HepG2 (cell line): ENCODE measurements around the gene LRIF1. TPM values are rescaled to one million over a fixed set of nuclear protein-coding genes. Genes with fewer than 3 reads are reported as not detected.

Experiments used
- ATAC-seq: fragments of 200-7000 bp; cut with Tn5 transposase; 3 replicates; pipeline ENCODE4 v1.9.1; 2020; ENCODE audit warnings: mild to moderate bottlenecking, moderate library complexity
- BruUV-seq: library from RNA; stranded (reverse); fragments of 400-500 nt; replicated peaks from 2 replicates; lab custom pipeline; 2021; lab: Mats Ljungman, UMichigan
- CTCF ChIA-PET: fragments of 300-600 bp; formaldehyde crosslinking; extraction: SDS; loops from one replicate; lab custom pipeline; 2021; ENCODE audit warnings: low total read pairs, inconsistent platforms, low intra/inter-chr PET ratio; lab: Yijun Ruan, JAX
- POLR2A ChIA-PET: fragments of 350-600 bp; sonication (Branson Sonifier 250); formaldehyde crosslinking; loops from one replicate; lab custom pipeline; 2020; ENCODE audit warnings: antibody characterized with exemption, inconsistent platforms; lab: Yijun Ruan, JAX
- DNase-seq: peaks from one replicate; pipeline ENCODE4 v3.0.0-alpha.2; 2015; ENCODE audit warnings: low spot score
- FAIRE-seq: peaks from 3 replicates; lab custom pipeline; 2011; peaks lifted over from hg19 to GRCh38; lab: Jason Lieb, UNC
- H2AFZ ChIP-seq: one replicate; pipeline ENCODE4 v1.6.1; 2011; ENCODE audit warnings: low read length, inconsistent platforms
- H3K27ac ChIP-seq: fragments of 300-600 bp; 3 replicates; pipeline ENCODE4 v1.8.0; 2011; ENCODE audit warnings: mixed run types, mild to moderate bottlenecking, mixed read lengths, low read length, inconsistent platforms; ENCODE audit not compliant: insufficient read depth; ENCODE audit errors: extremely low read length
- H3K27me3 ChIP-seq, 2 experiments: fragments of 200-600 bp in 1 of 2; 2 replicates in 1 of 2; 3 replicates in 1 of 2; pipeline versions ENCODE4 v1.6.0 to v1.8.0; 2011; ENCODE audit warnings: low read length in 2 of 2, mild to moderate bottlenecking in 2 of 2, moderate library complexity in 2 of 2, inconsistent platforms in 1 of 2; ENCODE audit not compliant: insufficient read depth in 2 of 2, control insufficient read depth in 1 of 2
- H3K36me3 ChIP-seq, 2 experiments: fragments of 200-600 bp in 1 of 2; replicated peaks in 1 of 2; 2 replicates in 1 of 2; 3 replicates in 1 of 2; pipeline versions ENCODE4 v1.5.1 to v1.8.0; 2011; ENCODE audit warnings: low read length in 2 of 2, inconsistent platforms in 1 of 2; ENCODE audit not compliant: insufficient read depth in 2 of 2, control insufficient read depth in 1 of 2
- H3K4me1 ChIP-seq: 2 replicates; pipeline ENCODE4 v1.5.1; 2012; ENCODE audit warnings: low read length, inconsistent platforms; ENCODE audit not compliant: insufficient read depth
- H3K4me2 ChIP-seq: 2 replicates; pipeline ENCODE4 v1.6.0; 2011; ENCODE audit warnings: low read depth, low read length, inconsistent platforms
- H3K4me3 ChIP-seq, 3 experiments: fragments of 200-600 bp in 1 of 3; sonication (generic), shearing (Covaris generic) in 1 of 3; replicated peaks in 1 of 3; 2 replicates each; pipeline ENCODE4 v1.5.1; 2011 to 2016; ENCODE audit warnings: low read length in 3 of 3, inconsistent platforms in 2 of 3, low read depth in 2 of 3, mild to moderate bottlenecking in 2 of 3, control low read depth in 1 of 3, mixed read lengths in 1 of 3; ENCODE audit not compliant: insufficient read depth in 1 of 3
- H3K79me2 ChIP-seq: one replicate; pipeline ENCODE4 v1.6.1; 2011; ENCODE audit warnings: low read length, inconsistent platforms; ENCODE audit not compliant: insufficient read depth
- H3K9ac ChIP-seq: 2 replicates; pipeline ENCODE4 v1.6.0; 2011; ENCODE audit warnings: mild to moderate bottlenecking, low read depth, low read length, inconsistent platforms; ENCODE audit not compliant: insufficient read depth
- H3K9me3 ChIP-seq: 2 replicates; pipeline ENCODE4 v1.5.1; 2012; ENCODE audit warnings: mild to moderate bottlenecking, low read length
- H4K20me1 ChIP-seq: 2 replicates; pipeline ENCODE4 v1.6.0; 2011; ENCODE audit warnings: inconsistent platforms, mild to moderate bottlenecking, low read length, moderate library complexity; ENCODE audit not compliant: insufficient read depth
- AHR ChIP-seq: IDR thresholded peaks from 2 replicates; pipeline ENCODE4 v1.6.1; 2018; ENCODE audit warnings: missing genetic modification reagents, missing compliant biosample characterization
- CHCHD3 ChIP-seq: sonication (generic); formaldehyde crosslinking; IDR thresholded peaks from 2 replicates; pipeline ENCODE4 v1.8.0; 2022; ENCODE audit warnings: mild to moderate bottlenecking, missing genetic modification reagents, moderate library complexity
- IKZF1 ChIP-seq: fragments of 450-650 bp; IDR thresholded peaks from 2 replicates; pipeline ENCODE4 v1.7.1; 2016
- KDM4B ChIP-seq: sonication (generic); formaldehyde crosslinking; IDR thresholded peaks from 2 replicates; pipeline ENCODE4 v1.4.0; 2020; ENCODE audit warnings: missing genetic modification reagents
- MLX ChIP-seq: IDR thresholded peaks from 2 replicates; pipeline ENCODE4 v1.6.1; 2016
- MTF2 ChIP-seq: sonication (generic); formaldehyde crosslinking; IDR thresholded peaks from 2 replicates; pipeline ENCODE4 v1.5.0; 2020; ENCODE audit warnings: missing genetic modification reagents, borderline replicate concordance
- POLR2AphosphoS5 ChIP-seq: IDR thresholded peaks from 2 replicates; pipeline ENCODE4 v1.6.1; 2012; ENCODE audit warnings: low read depth, low read length
- PRMT3 ChIP-seq: sonication (generic); formaldehyde crosslinking; IDR thresholded peaks from 2 replicates; pipeline ENCODE4 v1.8.1; 2022; ENCODE audit warnings: low read depth, mild to moderate bottlenecking, moderate library complexity, missing genetic modification reagents, borderline replicate concordance
- RXRB ChIP-seq: IDR thresholded peaks from 2 replicates; pipeline ENCODE4 v1.6.1; 2016; ENCODE audit warnings: borderline replicate concordance, missing genetic modification reagents, missing compliant biosample characterization
- SP140L ChIP-seq: sonication (generic); formaldehyde crosslinking; IDR thresholded peaks from 2 replicates; pipeline ENCODE4 v1.4.0; 2020; ENCODE audit warnings: missing genetic modification reagents, borderline replicate concordance
- STAT5B ChIP-seq: sonication (generic); formaldehyde crosslinking; IDR thresholded peaks from 2 replicates; pipeline ENCODE4 v1.4.0; 2020; ENCODE audit warnings: missing genetic modification reagents
- ZNF672 ChIP-seq: sonication (generic); formaldehyde crosslinking; IDR thresholded peaks from 2 replicates; pipeline ENCODE4 v1.8.1; 2022; ENCODE audit warnings: missing genetic modification reagents
- ZNF781 ChIP-seq: sonication (generic); formaldehyde crosslinking; IDR thresholded peaks from 2 replicates; pipeline ENCODE4 v1.5.1; 2020; ENCODE audit warnings: borderline replicate concordance, mild to moderate bottlenecking, missing genetic modification reagents; ENCODE audit errors: not compliant biosample characterization
- ZNF850 ChIP-seq: sonication (generic); formaldehyde crosslinking; conservative IDR thresholded peaks from 2 replicates; pipeline ENCODE4 v1.9.0; 2021; ENCODE audit warnings: mild to moderate bottlenecking, missing genetic modification reagents
- WGBS: methylation state at CpG from one replicate; pipeline ENCODE4 v1.1.6; 2017; ENCODE audit warnings: low lambda C conversion rate; 5-methylcytosine and 5-hydroxymethylcytosine counted together
- in situ Hi-C: cut with HindIII; loops from 2 replicates; pipeline ENCODE4 v1.10.0; 2017; ENCODE audit warnings: low pct_unique_long_range_greater_than_20kb; ENCODE audit not compliant: extremely low pct_ligation_motif_present
- intact Hi-C: fragments of 100-400 bp; cut with micrococcal nuclease; formaldehyde crosslinking; loops from one replicate; pipeline ENCODE4 v1.10.0; 2022; ENCODE audit not compliant: unreplicated experiment
- polyA plus RNA-seq, 8 experiments: library from polyadenylated mRNA; depleted of rRNA in 3 of 8; stranded (reverse) in 7 of 8; unstranded in 1 of 8; fragments of >200 nt; fragmentation: Illumina TruSeq in 4 of 8; extraction: Trizol in 4 of 8; gene quantifications; 2 replicates each; pipeline versions ENCODE4 v1.2.1 to v1.2.3, GENCODE V29; 2011 to 2016; ENCODE audit warnings: low read depth in 4 of 8, missing spikeins in 1 of 8, mixed read lengths in 1 of 8; ENCODE audit not compliant: insufficient read depth in 1 of 8
- total RNA-seq, 5 experiments: library from RNA; depleted of rRNA; stranded (reverse); fragments of >200 nt; fragmentation: Illumina TruSeq; extraction: Trizol; gene quantifications; 2 replicates each; pipeline ENCODE4 v1.2.3, GENCODE V29; 2016; ENCODE audit warnings: low read depth in 1 of 5
- TF ChIP-seq, protein P1 (sequence below): sonication (generic); formaldehyde crosslinking; conservative IDR thresholded peaks from 2 replicates; pipeline ENCODE4 v1.8.0; 2022; ENCODE audit warnings: mild to moderate bottlenecking, moderate library complexity, missing genetic modification reagents
- TF ChIP-seq, protein P2 (sequence below): IDR thresholded peaks from 2 replicates; pipeline ENCODE4 v1.6.1; 2016; ENCODE audit warnings: control low read depth
- TF ChIP-seq, protein P3 (sequence below): IDR thresholded peaks from 2 replicates; pipeline ENCODE4 v1.6.1; 2016; ENCODE audit warnings: missing biosample characterization, missing genetic modification reagents, low read depth

LRIF1 gene
- total and polyA plus RNA-seq, 2 of the 13 experiments (the other 11 are each of a cell fraction or from before 2014, with no cell fraction given) = 18.4 to 42.4 TPM

DNA sequence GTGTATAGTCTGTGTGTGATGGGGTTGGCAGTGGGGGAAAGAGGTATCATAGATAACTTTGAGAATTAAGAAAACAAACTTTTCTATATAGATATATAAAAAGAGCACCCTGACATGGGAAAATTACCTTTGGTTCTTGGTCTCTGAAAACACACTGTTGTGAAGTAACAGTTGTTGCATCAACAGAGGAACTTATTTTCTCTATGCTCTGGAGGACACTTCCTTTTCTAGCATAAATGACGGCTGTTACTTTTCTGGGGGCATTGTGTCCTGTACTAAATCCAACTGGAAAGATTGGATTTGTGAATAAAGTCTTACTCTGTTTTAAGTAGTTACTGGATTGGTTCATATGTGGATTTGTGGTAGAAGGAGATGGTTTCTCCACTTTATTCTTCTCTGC is 12.6 kb downstream of the LRIF1 start (continued):
- TF ChIP-seq ZNF850 (CRISPR knock-in tag) = no peak
- TF ChIP-seq, protein P1, sequence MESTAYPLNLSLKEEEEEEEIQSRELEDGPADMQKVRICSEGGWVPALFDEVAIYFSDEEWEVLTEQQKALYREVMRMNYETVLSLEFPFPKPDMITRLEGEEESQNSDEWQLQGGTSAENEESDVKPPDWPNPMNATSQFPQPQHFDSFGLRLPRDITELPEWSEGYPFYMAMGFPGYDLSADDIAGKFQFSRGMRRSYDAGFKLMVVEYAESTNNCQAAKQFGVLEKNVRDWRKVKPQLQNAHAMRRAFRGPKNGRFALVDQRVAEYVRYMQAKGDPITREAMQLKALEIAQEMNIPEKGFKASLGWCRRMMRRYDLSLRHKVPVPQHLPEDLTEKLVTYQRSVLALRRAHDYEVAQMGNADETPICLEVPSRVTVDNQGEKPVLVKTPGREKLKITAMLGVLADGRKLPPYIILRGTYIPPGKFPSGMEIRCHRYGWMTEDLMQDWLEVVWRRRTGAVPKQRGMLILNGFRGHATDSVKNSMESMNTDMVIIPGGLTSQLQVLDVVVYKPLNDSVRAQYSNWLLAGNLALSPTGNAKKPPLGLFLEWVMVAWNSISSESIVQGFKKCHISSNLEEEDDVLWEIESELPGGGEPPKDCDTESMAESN = no peak
- no peak for TF ChIP-seq MLX
- no peak for TF ChIP-seq MTF2 (CRISPR knock-in tag)
- TF ChIP-seq AHR (CRISPR knock-in tag) = no peak
- TF ChIP-seq, protein P2, sequence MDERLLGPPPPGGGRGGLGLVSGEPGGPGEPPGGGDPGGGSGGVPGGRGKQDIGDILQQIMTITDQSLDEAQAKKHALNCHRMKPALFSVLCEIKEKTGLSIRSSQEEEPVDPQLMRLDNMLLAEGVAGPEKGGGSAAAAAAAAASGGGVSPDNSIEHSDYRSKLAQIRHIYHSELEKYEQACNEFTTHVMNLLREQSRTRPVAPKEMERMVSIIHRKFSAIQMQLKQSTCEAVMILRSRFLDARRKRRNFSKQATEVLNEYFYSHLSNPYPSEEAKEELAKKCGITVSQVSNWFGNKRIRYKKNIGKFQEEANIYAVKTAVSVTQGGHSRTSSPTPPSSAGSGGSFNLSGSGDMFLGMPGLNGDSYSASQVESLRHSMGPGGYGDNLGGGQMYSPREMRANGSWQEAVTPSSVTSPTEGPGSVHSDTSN (CRISPR knock-in tag) = no peak

- WGBS = 96% methylated on average over 10 of the region's 10 CpGs
- no peak for FAIRE-seq
- ChIA-PET POLR2A (interaction anchor here (0.9 kb wide), 1 partner anchor 16 kb away, joined by 3 read pairs; no protein-coding TSS in a partner anchor), CTCF (no interaction called here)
- no TSS peak for BruUV-seq
- intact Hi-C loops (no loop called here), in situ Hi-C loops (no loop called here)
- no peak for ATAC-seq
- no peaks in the 10 kb centered on the region for H3K27me3 ChIP-seq
- H3K4me2 ChIP-seq = no peak overlapping the region
- DNase-seq = no peak
- H3K9ac ChIP-seq = no peak overlapping the region
- H3K4me1 ChIP-seq = peaks cover 11% of the 10 kb centered on the region
- peaks cover 4% of the 10 kb centered on the region; the same call in 1 of the 2 replicates for H4K20me1 ChIP-seq
- no peak overlapping the region for H2AFZ ChIP-seq
- no peaks in the 10 kb centered on the region for H3K9me3 ChIP-seq
- H3K4me3 ChIP-seq = no peak overlapping the region
- peaks cover 4 to 41% of the 10 kb centered on the region in 2 experiments; a peak in 4 of 5 replicates for H3K36me3 ChIP-seq
- H3K27ac ChIP-seq = no peak overlapping the region
- no peaks in the 10 kb centered on the region for H3K79me2 ChIP-seq
- TF ChIP-seq ZNF781 (CRISPR knock-in tag) = no peak
- no peak for TF ChIP-seq IKZF1
- TF ChIP-seq, protein P3, sequence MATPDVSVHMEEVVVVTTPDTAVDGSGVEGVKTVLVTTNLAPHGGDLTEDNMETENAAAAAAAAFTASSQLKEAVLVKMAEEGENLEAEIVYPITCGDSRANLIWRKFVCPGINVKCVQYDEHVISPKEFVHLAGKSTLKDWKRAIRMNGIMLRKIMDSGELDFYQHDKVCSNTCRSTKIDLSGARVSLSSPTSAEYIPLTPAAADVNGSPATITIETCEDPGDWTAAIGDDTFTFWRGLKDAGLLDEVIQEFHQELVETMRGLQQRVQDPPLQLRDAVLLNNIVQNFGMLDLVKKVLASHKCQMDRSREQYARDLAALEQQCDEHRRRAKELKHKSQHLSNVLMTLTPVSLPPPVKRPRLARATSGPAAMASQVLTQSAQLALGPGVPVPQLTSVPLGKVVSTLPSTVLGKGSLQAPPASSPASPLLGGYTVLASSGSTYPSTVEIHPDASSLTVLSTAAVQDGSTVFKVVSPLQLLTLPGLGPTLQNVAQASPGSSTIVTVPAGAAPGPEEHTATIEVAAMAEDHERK (CRISPR knock-in tag) = no peak
- no peak for TF ChIP-seq ZNF672 (CRISPR knock-in tag)
- TF ChIP-seq SP140L (CRISPR knock-in tag) = no peak
- TF ChIP-seq RXRB = no peak
- TF ChIP-seq STAT5B (CRISPR knock-in tag) = no peak
- TF ChIP-seq PRMT3 (CRISPR knock-in tag) = no peak
- no peak for TF ChIP-seq KDM4B (CRISPR knock-in tag)
- TF ChIP-seq CHCHD3 (CRISPR knock-in tag) = no peak
- TF ChIP-seq POLR2AphosphoS5 = no peak
Observed at GRCh38 chr1:110948038-110948810, 15.5 kb downstream of the LRIF1 start.
